Cerebellar nuclear complex (tissue), 1 donor: ENCODE measurements around the gene EN2.

Experiments
- DNase-seq, 2 experiments: peaks; one replicate each; lab custom pipeline; 2025; lab: John Stamatoyannopoulos, UW

Gene EN2

GRCh38 chr7:155508376-155509358, 50.7 kb downstream of the EN2 start:
- DNase-seq: no peak

- peak in 1 of 2 experiments; percentile 25 for DNase-seq
Observed at GRCh38 chr7:155509359-155509724, 51.4 kb downstream of the EN2 start.

GRCh38 chr7:155509725-155510551, 52.0 kb downstream of the EN2 start:
- peak in 1 of 2 experiments; percentile 25 for DNase-seq

GRCh38 chr7:155510975-155511701, 53.2 kb downstream of the EN2 start:
- no peak for DNase-seq

- no peak for DNase-seq
Observed at GRCh38 chr7:155511702-155511996, 53.7 kb downstream of the EN2 start.

- DNase-seq: no peak
Observed at GRCh38 chr7:155512246-155512887, 54.4 kb downstream of the EN2 start.

- DNase-seq: peak in 1 of 2 experiments; percentile 43
Observed at GRCh38 chr7:155513543-155514285, 55.8 kb downstream of the EN2 start.

GRCh38 chr7:155514296-155514695, 56.4 kb downstream of the EN2 start:
- DNase-seq: no peak
